HCT116 (cell line): Measurements from ENCODE around the gene ASPG. TPM values are rescaled to one million over a fixed set of nuclear protein-coding genes. Genes with fewer than 3 reads are reported as not detected.

Experiments used
- ATAC-seq: fragments of 200-7000 bp; cut with Tn5 transposase; 2 replicates; pipeline ENCODE4 v1.9.1; 2020; ENCODE audit warnings: mild to moderate bottlenecking, moderate library complexity
- BruUV-seq: library from RNA; stranded (reverse); fragments of 400-500 nt; replicated peaks from 2 replicates; lab custom pipeline; 2021; lab: Mats Ljungman, UMichigan
- CTCF ChIA-PET: fragments of 300-600 bp; sonication (Branson Sonifier 250); formaldehyde crosslinking; loops from one replicate; lab custom pipeline; 2021; ENCODE audit warnings: antibody characterized with exemption; lab: Charles Lee
- POLR2A ChIA-PET: fragments of 300-600, 350-600 bp; sonication (Branson Sonifier 250); formaldehyde crosslinking; loops from one replicate; lab custom pipeline; 2021; ENCODE audit warnings: antibody characterized with exemption; lab: Charles Lee
- RAD21 ChIA-PET, 2 experiments: fragments of 300-600 bp; sonication (Branson Sonifier 250); formaldehyde crosslinking; loops; one replicate each; lab custom pipeline; 2023; ENCODE audit warnings: low total read pairs in 2 of 2; ENCODE audit not compliant: uncharacterized antibody in 2 of 2, unreplicated experiment in 2 of 2, low non-redundant PET in 1 of 2; lab: Charles Lee
- DNase-seq: peaks from one replicate; pipeline ENCODE4 v3.0.0-alpha.2; 2010; ENCODE audit warnings: low read depth, low spot score
- H2AFZ ChIP-seq: fragments of 200-600 bp; shearing (Covaris generic), sonication (generic); 2 replicates; pipeline ENCODE4 v1.6.1; 2017; ENCODE audit warnings: low read depth, mixed run types, mixed read lengths, antibody characterized with exemption, low read length; ENCODE audit not compliant: poor library complexity, severe bottlenecking
- H3K27ac ChIP-seq: 2 replicates; pipeline ENCODE4 v1.5.1; 2012; ENCODE audit warnings: low read depth, low read length
- H3K27me3 ChIP-seq: fragments of 200-600 bp; sonication (generic); 2 replicates; pipeline ENCODE4 v1.6.1; 2016; ENCODE audit warnings: mixed run types, low read length, mixed read lengths; ENCODE audit not compliant: insufficient read depth
- H3K36me3 ChIP-seq, 2 experiments: fragments of 200-500 bp in 1 of 2; fragments of 200-600 bp in 1 of 2; sonication (Bioruptor generic) in 1 of 2; sonication (generic) in 1 of 2; 2 replicates each; pipeline versions ENCODE4 v1.5.1 to v1.6.1; 2014 to 2016; ENCODE audit warnings: low read length in 2 of 2, inconsistent platforms in 1 of 2, mixed read lengths in 1 of 2, mixed run types in 1 of 2; ENCODE audit not compliant: insufficient read depth in 2 of 2, control insufficient read depth in 1 of 2
- H3K4me1 ChIP-seq, 2 experiments: fragments of 200-600 bp in 1 of 2; sonication (generic) in 1 of 2; 2 replicates each; pipeline versions ENCODE4 v1.5.1 to v1.6.1; 2012 to 2017; ENCODE audit warnings: low read length in 2 of 2, inconsistent platforms in 1 of 2, mild to moderate bottlenecking in 1 of 2, mixed read lengths in 1 of 2, mixed run types in 1 of 2, moderate library complexity in 1 of 2; ENCODE audit not compliant: insufficient read depth in 2 of 2, control insufficient read depth in 1 of 2
- H3K4me2 ChIP-seq: fragments of 200-600 bp; sonication (generic); 2 replicates; pipeline ENCODE4 v1.6.1; 2017; ENCODE audit warnings: mixed run types, low read length, mixed read lengths
- H3K4me3 ChIP-seq, 2 experiments: fragments of 200-600 bp in 1 of 2; sonication (generic) in 1 of 2; replicated peaks in 1 of 2; 2 replicates each; pipeline ENCODE4 v1.5.1; 2011 to 2016; ENCODE audit warnings: low read length in 2 of 2, control low read depth in 1 of 2, low read depth in 1 of 2, mild to moderate bottlenecking in 1 of 2, mixed read lengths in 1 of 2, mixed run types in 1 of 2
- H3K79me2 ChIP-seq: fragments of 200-600 bp; sonication (generic); 2 replicates; pipeline ENCODE4 v1.6.1; 2017; ENCODE audit warnings: mild to moderate bottlenecking, mixed run types, low read length, moderate library complexity, mixed read lengths; ENCODE audit not compliant: insufficient read depth
- H3K9ac ChIP-seq: fragments of 200-600 bp; sonication (generic); 2 replicates; pipeline ENCODE4 v1.6.1; 2016; ENCODE audit warnings: low read length, mixed read lengths
- H3K9me2 ChIP-seq: fragments of 200-600 bp; sonication (generic), shearing (Covaris generic); 2 replicates; pipeline ENCODE4 v1.6.1; 2017; ENCODE audit warnings: mixed run types, mild to moderate bottlenecking, moderate library complexity; ENCODE audit not compliant: insufficient read depth
- H3K9me3 ChIP-seq, 2 experiments: fragments of 200-500 bp in 1 of 2; fragments of 200-600 bp in 1 of 2; sonication (Bioruptor generic) in 1 of 2; sonication (generic) in 1 of 2; 2 replicates each; pipeline ENCODE4 v1.6.1; 2014 to 2017; ENCODE audit warnings: low read length in 2 of 2, mixed read lengths in 2 of 2, inconsistent platforms in 1 of 2, low read depth in 1 of 2, mild to moderate bottlenecking in 1 of 2, mixed run types in 1 of 2, moderate library complexity in 1 of 2; ENCODE audit not compliant: control insufficient read depth in 1 of 2, insufficient read depth in 1 of 2
- H4K20me1 ChIP-seq: fragments of 200-600 bp; sonication (generic), shearing (Covaris generic); 2 replicates; pipeline ENCODE4 v1.6.1; 2017; ENCODE audit warnings: mixed run types, mild to moderate bottlenecking, moderate library complexity; ENCODE audit not compliant: insufficient read depth
- CEBPB ChIP-seq: IDR thresholded peaks from 2 replicates; pipeline ENCODE4 v1.6.1; 2012; ENCODE audit warnings: low read depth
- EGR1 ChIP-seq: IDR thresholded peaks from 2 replicates; pipeline ENCODE4 v1.6.1; 2012; ENCODE audit warnings: low read depth
- EZH2 ChIP-seq: fragments of 200-600 bp; sonication (generic); IDR thresholded peaks from 2 replicates; pipeline ENCODE4 v1.6.1; 2017; ENCODE audit warnings: antibody characterized with exemption, mixed run types
- FOSL1 ChIP-seq: IDR thresholded peaks from 2 replicates; pipeline ENCODE4 v1.6.1; 2012; ENCODE audit warnings: low read depth
- JUND ChIP-seq: IDR thresholded peaks from 2 replicates; pipeline ENCODE4 v1.6.1; 2012
- MAX ChIP-seq: IDR thresholded peaks from 2 replicates; pipeline ENCODE4 v1.6.1; 2012
- POLR2A ChIP-seq: IDR thresholded peaks from 2 replicates; pipeline ENCODE4 v1.7.0; 2011; ENCODE audit warnings: borderline replicate concordance; ENCODE audit not compliant: insufficient read depth, insufficient read length; ENCODE audit errors: extremely low read depth
- POLR2AphosphoS5 ChIP-seq: IDR thresholded peaks from 2 replicates; pipeline ENCODE4 v1.6.1; 2011; ENCODE audit warnings: mild to moderate bottlenecking, low read depth, low read length, moderate library complexity
- SIN3A ChIP-seq: IDR thresholded peaks from 2 replicates; pipeline ENCODE4 v1.6.1; 2012; ENCODE audit warnings: low read depth
- TCF7L2 ChIP-seq: IDR thresholded peaks from 2 replicates; pipeline ENCODE4 v1.7.0; 2011; ENCODE audit warnings: borderline replicate concordance, inconsistent platforms; ENCODE audit not compliant: insufficient read depth, insufficient read length; ENCODE audit errors: extremely low read depth
- ZFX ChIP-seq: fragments of 450-650 bp; IDR thresholded peaks from 2 replicates; pipeline ENCODE4 v1.6.1; 2017
- intact Hi-C: fragments of 100-400 bp; cut with micrococcal nuclease; formaldehyde crosslinking; loops from 2 replicates; pipeline ENCODE4 v1.10.0; 2022
- total RNA-seq: library from RNA; stranded (reverse); gene quantifications from one replicate; pipeline ENCODE4 v1.2.1, GENCODE V29; 2021; ENCODE audit not compliant: unreplicated experiment
- TF ChIP-seq, protein P1 (sequence below), 3 experiments: fragments of 200-600 bp in 1 of 3; sonication (generic) in 1 of 3; IDR thresholded peaks in 2 of 3; conservative IDR thresholded peaks in 1 of 3; 2 replicates each; pipeline ENCODE4 v1.5.1; 2012 to 2017; ENCODE audit warnings: low read depth in 2 of 3, low read length in 2 of 3, antibody characterized with exemption in 1 of 3, borderline replicate concordance in 1 of 3, control low read depth in 1 of 3, mild to moderate bottlenecking in 1 of 3, mixed read lengths in 1 of 3, mixed run types in 1 of 3, moderate library complexity in 1 of 3; ENCODE audit not compliant: insufficient read depth in 1 of 3
- TF ChIP-seq, protein P2 (sequence below): IDR thresholded peaks from 2 replicates; pipeline ENCODE4 v1.6.1; 2011; ENCODE audit warnings: mild to moderate bottlenecking, low read length, moderate library complexity; ENCODE audit not compliant: insufficient replicate concordance; ENCODE audit errors: extremely low read depth

ASPG gene
- total RNA-seq, 1 experiment from 2014 or later = not detected

DNA sequence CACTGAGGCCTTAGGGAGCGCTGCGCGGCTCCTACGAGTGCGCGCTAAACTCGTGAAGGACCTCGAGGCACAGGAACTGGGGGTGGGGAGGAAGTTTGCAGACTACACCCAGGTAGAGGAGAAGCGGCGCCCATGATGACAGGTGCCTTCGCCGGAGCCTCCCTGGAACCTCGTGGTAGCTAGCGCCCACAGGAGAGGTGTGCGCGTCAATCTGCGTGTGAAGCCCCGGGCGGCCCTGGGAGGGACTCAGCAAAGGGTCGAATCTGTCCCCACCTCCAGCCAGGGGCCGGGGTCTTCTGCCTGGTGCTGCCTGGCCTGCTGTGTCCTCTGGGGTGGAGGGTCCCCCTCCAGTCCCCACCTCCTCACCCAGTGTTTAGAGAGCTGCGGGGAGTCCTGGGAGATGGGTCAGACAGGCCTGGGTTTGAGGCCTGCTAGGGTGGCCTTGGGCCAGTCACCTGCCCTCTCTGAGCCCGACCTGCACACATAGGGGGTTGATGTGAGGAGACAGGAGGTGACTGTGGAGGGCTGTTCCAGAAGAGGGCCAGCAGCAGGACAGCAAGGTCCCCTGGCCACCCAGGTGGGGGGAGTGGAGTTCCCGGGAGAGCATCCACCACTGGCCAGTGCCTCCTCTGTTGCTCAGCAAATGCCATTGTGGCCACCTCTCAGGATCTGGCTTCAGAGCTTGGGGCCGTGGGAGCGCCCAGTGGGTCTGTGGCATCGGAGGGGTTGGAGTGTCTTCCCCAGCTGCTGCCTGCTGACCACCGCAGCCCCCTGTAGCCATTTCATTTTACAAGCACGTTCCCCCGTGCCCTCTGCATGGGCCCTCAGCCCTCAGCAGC, 32.7 kb downstream of the ASPG start:
- H3K4me3 ChIP-seq = peak overlapping the region; percentile 48 to 82
- peak overlapping the region; percentile 92 for H3K4me2 ChIP-seq
- H3K9me2 ChIP-seq = no peaks in the 10 kb centered on the region
- H3K27ac ChIP-seq = peak overlapping the region; percentile 81; the same call in 1 of the 2 replicates
- ChIA-PET RAD21 (no interaction called here), CTCF (no interaction called here), POLR2A (no interaction called here)
- TSS peak; percentile 52 for BruUV-seq
- H3K36me3 ChIP-seq = no peaks in the 10 kb centered on the region
- intact Hi-C loops = no loop called here
- H3K9ac ChIP-seq = peak overlapping the region; percentile 82; the same call in 1 of the 2 replicates
- TF ChIP-seq CEBPB = no peak
- no peaks in the 10 kb centered on the region for H4K20me1 ChIP-seq
- no peak overlapping the region for H2AFZ ChIP-seq
- DNase-seq (no peak), ATAC-seq (no peak)
- peaks cover 0 to 5% of the 10 kb centered on the region in 2 experiments; a peak in 2 of 4 replicates for H3K9me3 ChIP-seq
- no peaks in the 10 kb centered on the region for H3K79me2 ChIP-seq
- peaks cover 24 to 54% of the 10 kb centered on the region in 2 experiments; a peak in 3 of 4 replicates for H3K4me1 ChIP-seq
- no peaks in the 10 kb centered on the region for H3K27me3 ChIP-seq

- ChIA-PET POLR2A (no interaction called here), CTCF (interaction anchor here (1.0 kb wide), 1 partner anchor 445 kb away, joined by 4 read pairs; no protein-coding TSS in a partner anchor), RAD21 (no interaction called here)
- Histone ChIP-seq H3K4me1 (peaks cover 24 to 54% of the 10 kb centered on the region in 2 experiments; a peak in 3 of 4 replicates), H3K4me2 (no peak overlapping the region), H2AFZ (no peak overlapping the region), H3K27ac (no peak overlapping the region), H3K27me3 (no peaks in the 10 kb centered on the region), H3K79me2 (no peaks in the 10 kb centered on the region), H3K9me3 (peaks cover 0 to 10% of the 10 kb centered on the region in 2 experiments; a peak in 3 of 4 replicates), H3K9ac (no peak overlapping the region), H3K9me2 (no peaks in the 10 kb centered on the region), H3K4me3 (no peak overlapping the region), H4K20me1 (no peaks in the 10 kb centered on the region), H3K36me3 (no peaks in the 10 kb centered on the region)
- intact Hi-C loops = no loop called here
- DNase-seq (no peak), ATAC-seq (no peak)
- TF ChIP-seq TCF7L2 = no peak
- no peak for TF ChIP-seq POLR2A
- TF ChIP-seq, protein P1, sequence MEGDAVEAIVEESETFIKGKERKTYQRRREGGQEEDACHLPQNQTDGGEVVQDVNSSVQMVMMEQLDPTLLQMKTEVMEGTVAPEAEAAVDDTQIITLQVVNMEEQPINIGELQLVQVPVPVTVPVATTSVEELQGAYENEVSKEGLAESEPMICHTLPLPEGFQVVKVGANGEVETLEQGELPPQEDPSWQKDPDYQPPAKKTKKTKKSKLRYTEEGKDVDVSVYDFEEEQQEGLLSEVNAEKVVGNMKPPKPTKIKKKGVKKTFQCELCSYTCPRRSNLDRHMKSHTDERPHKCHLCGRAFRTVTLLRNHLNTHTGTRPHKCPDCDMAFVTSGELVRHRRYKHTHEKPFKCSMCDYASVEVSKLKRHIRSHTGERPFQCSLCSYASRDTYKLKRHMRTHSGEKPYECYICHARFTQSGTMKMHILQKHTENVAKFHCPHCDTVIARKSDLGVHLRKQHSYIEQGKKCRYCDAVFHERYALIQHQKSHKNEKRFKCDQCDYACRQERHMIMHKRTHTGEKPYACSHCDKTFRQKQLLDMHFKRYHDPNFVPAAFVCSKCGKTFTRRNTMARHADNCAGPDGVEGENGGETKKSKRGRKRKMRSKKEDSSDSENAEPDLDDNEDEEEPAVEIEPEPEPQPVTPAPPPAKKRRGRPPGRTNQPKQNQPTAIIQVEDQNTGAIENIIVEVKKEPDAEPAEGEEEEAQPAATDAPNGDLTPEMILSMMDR (IDR thresholded peaks at IDR 0.05 in 2 of 3, conservative IDR thresholded peaks at IDR 0.05 in 1 of 3; ENCODE audit: borderline replicate concordance in 1 of 3, insufficient read depth in 1 of 3, low read depth in 2 of 3, low read length in 2 of 3) = no peak
- TF ChIP-seq EZH2 = no peak
- TF ChIP-seq JUND = no peak
- no peak for TF ChIP-seq ZFX
- no peak for TF ChIP-seq EGR1
- no peak for TF ChIP-seq SIN3A
- TF ChIP-seq, protein P2, sequence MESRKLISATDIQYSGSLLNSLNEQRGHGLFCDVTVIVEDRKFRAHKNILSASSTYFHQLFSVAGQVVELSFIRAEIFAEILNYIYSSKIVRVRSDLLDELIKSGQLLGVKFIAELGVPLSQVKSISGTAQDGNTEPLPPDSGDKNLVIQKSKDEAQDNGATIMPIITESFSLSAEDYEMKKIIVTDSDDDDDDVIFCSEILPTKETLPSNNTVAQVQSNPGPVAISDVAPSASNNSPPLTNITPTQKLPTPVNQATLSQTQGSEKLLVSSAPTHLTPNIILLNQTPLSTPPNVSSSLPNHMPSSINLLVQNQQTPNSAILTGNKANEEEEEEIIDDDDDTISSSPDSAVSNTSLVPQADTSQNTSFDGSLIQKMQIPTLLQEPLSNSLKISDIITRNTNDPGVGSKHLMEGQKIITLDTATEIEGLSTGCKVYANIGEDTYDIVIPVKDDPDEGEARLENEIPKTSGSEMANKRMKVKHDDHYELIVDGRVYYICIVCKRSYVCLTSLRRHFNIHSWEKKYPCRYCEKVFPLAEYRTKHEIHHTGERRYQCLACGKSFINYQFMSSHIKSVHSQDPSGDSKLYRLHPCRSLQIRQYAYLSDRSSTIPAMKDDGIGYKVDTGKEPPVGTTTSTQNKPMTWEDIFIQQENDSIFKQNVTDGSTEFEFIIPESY = no peak
- TF ChIP-seq POLR2AphosphoS5 = no peak
- TF ChIP-seq FOSL1 = no peak
- no peak for TF ChIP-seq MAX
- no TSS peak for BruUV-seq
Observed at GRCh38 chr14:104119119-104119487, 33.6 kb downstream of the ASPG start.
